Measurements from ENCODE around the gene TTLL6. TPM values are rescaled to one million over a fixed set of nuclear protein-coding genes. Genes with fewer than 3 reads are reported as not detected.

TTLL6 gene
- total RNA-seq, 1 experiment from 2014 or later, result 3.4 TPM

DNA sequence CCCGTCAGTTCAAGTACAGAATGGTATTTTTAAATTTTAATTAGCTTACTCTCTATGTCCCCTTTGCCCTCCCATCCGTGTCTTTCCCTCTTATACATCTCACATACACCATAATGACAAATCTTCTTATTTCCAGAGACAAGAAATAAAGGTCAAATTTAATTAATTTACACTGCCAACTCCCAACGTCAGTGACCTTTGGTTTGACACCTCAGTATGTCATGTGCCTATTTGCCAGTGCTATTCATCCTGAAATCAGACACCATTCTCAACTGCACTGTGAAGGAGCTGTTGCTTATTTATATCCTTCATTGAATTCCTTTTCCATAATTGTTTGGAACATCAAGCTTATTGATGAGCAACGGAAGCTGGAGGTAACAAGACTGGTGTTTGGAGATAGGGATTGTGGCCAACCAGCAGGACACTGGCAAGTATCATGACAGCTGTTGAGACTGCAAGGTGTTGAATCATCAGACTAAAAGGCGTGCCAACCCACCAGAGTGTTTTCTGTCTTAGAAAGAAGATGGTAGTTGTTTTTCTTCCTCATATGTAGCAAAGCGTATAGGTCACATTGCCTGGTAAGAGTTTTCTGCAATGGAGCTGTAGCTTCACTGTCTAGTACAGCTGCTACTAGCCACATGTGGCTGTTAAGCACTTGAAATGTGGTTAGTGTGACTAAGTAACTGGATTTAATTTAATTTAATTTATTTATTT, 26.3 kb upstream of the TTLL6 start:
- no peak for TF ChIP-seq ZMAT4 (CRISPR knock-in tag; IDR thresholded peaks at IDR 0.05)
- TF ChIP-seq, protein P1, sequence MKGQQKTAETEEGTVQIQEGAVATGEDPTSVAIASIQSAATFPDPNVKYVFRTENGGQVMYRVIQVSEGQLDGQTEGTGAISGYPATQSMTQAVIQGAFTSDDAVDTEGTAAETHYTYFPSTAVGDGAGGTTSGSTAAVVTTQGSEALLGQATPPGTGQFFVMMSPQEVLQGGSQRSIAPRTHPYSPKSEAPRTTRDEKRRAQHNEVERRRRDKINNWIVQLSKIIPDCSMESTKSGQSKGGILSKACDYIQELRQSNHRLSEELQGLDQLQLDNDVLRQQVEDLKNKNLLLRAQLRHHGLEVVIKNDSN (CRISPR knock-in tag; IDR thresholded peaks at IDR 0.05), result no peak
- TF ChIP-seq ZNF121 (CRISPR knock-in tag; IDR thresholded peaks at IDR 0.05), result no peak
- no peak for TF ChIP-seq ZNF416 (CRISPR knock-in tag; IDR thresholded peaks at IDR 0.05)
- Mint-ChIP-seq H3K27me3 (ENCODE audit: low read depth) (no peaks in the 10 kb centered on the region), H3K4me3 (no peak overlapping the region), H3K9me3 (no peaks in the 10 kb centered on the region), H3K36me3 (peaks cover 8% of the 10 kb centered on the region; the same call in 1 of the 2 replicates), H3K4me1 (peaks cover 4% of the 10 kb centered on the region), H3K27ac (no peak overlapping the region)
- no peak for ATAC-seq
- ChIA-PET POLR2A (no interaction called here), CTCF (interaction anchor here (1.2 to 2.1 kb wide), 3 partner anchors 31 to 38 kb away, joined by 3 to 10 read pairs (median 5); no protein-coding TSS in a partner anchor)
- DNase-seq (ENCODE audit: low spot score), result no peak

- DNase-seq (ENCODE audit: low spot score), result no peak
- Mint-ChIP-seq H3K4me1 (peaks cover 4% of the 10 kb centered on the region), H3K4me3 (no peak overlapping the region), H3K36me3 (peaks cover 8% of the 10 kb centered on the region; the same call in 1 of the 2 replicates), H3K9me3 (no peaks in the 10 kb centered on the region), H3K27ac (no peak overlapping the region), H3K27me3 (ENCODE audit: low read depth) (no peaks in the 10 kb centered on the region)
- POLR2A ChIA-PET, result no interaction called here
- ATAC-seq, result no peak
- CTCF ChIA-PET, result interaction anchor here (1.2 to 2.1 kb wide), 3 partner anchors 30 to 37 kb away, joined by 3 to 10 read pairs (median 5); no protein-coding TSS in a partner anchor
- TF ChIP-seq ZNF219 (CRISPR knock-in tag; IDR thresholded peaks at IDR 0.05; ENCODE audit: borderline replicate concordance) (no peak), RELA (CRISPR knock-in tag; IDR thresholded peaks at IDR 0.05; ENCODE audit: borderline replicate concordance) (no peak), ZMAT4 (CRISPR knock-in tag; IDR thresholded peaks at IDR 0.05) (no peak), SP1 (CRISPR knock-in tag; conservative IDR thresholded peaks at IDR 0.05) (no peak), TEAD4 (CRISPR knock-in tag; IDR thresholded peaks at IDR 0.05) (no peak), FOXP1 (CRISPR knock-in tag; IDR thresholded peaks at IDR 0.05; ENCODE audit: borderline replicate concordance) (no peak), GRHL2 (CRISPR knock-in tag; IDR thresholded peaks at IDR 0.05; ENCODE audit: insufficient replicate concordance, severe bottlenecking) (no peak), KAT7 (CRISPR knock-in tag; IDR thresholded peaks at IDR 0.05; ENCODE audit: borderline replicate concordance) (no peak), MXD4 (CRISPR knock-in tag; IDR thresholded peaks at IDR 0.05; ENCODE audit: borderline replicate concordance) (no peak), E2F5 (CRISPR knock-in tag; IDR thresholded peaks at IDR 0.05) (no peak), ZBTB21 (CRISPR knock-in tag; IDR thresholded peaks at IDR 0.05; ENCODE audit: borderline replicate concordance) (no peak), MAX (CRISPR knock-in tag; IDR thresholded peaks at IDR 0.05) (no peak), ZNF121 (CRISPR knock-in tag; IDR thresholded peaks at IDR 0.05) (no peak), NR3C1 (CRISPR knock-in tag; conservative IDR thresholded peaks at IDR 0.05; ENCODE audit: low read depth) (no peak), MLX (CRISPR knock-in tag; IDR thresholded peaks at IDR 0.05) (no peak), IRF1 (CRISPR knock-in tag; IDR thresholded peaks at IDR 0.05) (no peak), MYBL2 (CRISPR knock-in tag; IDR thresholded peaks at IDR 0.05) (no peak), ZNF396 (CRISPR knock-in tag; IDR thresholded peaks at IDR 0.05; ENCODE audit: borderline replicate concordance) (no peak)
- TF ChIP-seq, protein P2, sequence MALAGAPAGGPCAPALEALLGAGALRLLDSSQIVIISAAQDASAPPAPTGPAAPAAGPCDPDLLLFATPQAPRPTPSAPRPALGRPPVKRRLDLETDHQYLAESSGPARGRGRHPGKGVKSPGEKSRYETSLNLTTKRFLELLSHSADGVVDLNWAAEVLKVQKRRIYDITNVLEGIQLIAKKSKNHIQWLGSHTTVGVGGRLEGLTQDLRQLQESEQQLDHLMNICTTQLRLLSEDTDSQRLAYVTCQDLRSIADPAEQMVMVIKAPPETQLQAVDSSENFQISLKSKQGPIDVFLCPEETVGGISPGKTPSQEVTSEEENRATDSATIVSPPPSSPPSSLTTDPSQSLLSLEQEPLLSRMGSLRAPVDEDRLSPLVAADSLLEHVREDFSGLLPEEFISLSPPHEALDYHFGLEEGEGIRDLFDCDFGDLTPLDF (CRISPR knock-in tag; IDR thresholded peaks at IDR 0.05), result no peak
Measured at GRCh38 chr17:48842746-48843145, 25.7 kb upstream of the TTLL6 start.

Data from WTC11 (cell line).